ENCODE measurements around the gene APOL6.

Gene APOL6

DNA sequence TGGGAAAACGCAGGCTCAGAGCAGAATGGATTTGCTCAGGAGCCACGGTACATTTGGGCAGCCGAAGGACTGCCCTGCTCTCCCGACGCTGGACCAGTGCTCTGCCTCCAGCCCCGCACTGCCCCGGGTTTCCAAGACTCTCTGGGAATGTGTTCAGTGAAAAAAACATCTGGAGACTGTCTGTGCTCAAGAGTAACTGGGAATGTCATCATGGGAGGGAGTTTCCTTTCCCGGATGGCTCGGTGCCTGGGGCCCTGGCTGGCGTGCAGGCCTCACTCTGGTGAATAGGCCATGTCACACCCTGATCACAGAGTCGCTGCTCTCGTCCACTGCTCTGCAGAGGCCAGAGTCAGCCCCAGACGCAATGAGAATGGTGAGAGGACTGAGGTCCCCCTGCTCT, 9.8 kb upstream of the APOL6 start:
- TF ChIP-seq, protein P1, sequence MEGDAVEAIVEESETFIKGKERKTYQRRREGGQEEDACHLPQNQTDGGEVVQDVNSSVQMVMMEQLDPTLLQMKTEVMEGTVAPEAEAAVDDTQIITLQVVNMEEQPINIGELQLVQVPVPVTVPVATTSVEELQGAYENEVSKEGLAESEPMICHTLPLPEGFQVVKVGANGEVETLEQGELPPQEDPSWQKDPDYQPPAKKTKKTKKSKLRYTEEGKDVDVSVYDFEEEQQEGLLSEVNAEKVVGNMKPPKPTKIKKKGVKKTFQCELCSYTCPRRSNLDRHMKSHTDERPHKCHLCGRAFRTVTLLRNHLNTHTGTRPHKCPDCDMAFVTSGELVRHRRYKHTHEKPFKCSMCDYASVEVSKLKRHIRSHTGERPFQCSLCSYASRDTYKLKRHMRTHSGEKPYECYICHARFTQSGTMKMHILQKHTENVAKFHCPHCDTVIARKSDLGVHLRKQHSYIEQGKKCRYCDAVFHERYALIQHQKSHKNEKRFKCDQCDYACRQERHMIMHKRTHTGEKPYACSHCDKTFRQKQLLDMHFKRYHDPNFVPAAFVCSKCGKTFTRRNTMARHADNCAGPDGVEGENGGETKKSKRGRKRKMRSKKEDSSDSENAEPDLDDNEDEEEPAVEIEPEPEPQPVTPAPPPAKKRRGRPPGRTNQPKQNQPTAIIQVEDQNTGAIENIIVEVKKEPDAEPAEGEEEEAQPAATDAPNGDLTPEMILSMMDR (IDR thresholded peaks at IDR 0.05; ENCODE audit: extremely low read depth, insufficient read depth, missing control alignments): no peak
- DNase-seq (ENCODE audit: low spot score): no peak
- in situ Hi-C loops (cut with MboI; ENCODE audit: low pct_unique_long_range_greater_than_20kb, low sequenced_read_pairs, unreplicated experiment): no loop called here

DNA sequence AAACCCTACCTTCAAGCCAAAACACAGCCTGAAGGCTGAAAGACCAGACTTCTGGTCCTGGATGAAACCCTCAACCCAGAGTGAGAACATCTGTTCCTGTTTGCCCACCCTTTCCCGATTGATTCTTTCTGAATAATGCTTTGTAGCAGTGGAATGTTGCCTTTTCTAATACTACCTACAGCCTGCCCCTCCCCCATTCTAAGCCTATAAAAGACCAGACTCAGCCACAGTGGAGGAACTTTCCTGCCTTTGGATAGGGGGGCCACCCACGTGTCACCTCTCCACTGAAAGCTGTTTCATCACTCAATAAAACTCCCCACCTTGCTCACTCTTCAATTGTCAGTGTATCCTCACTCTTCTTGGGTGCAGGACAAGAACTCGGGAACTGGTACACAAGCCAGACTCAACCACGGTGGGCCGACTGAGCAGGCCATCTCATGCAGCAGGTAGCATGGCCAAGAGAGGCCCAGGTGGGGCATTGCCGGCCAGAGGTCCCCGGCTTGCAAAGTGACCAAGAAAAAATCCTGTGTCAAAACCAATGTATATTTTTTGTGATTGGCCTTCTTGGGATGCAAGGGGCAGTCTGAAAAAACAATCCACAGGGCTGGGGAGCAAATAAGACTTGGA, 6.6 kb upstream of the APOL6 start:
- in situ Hi-C loops (cut with MboI; ENCODE audit: low pct_unique_long_range_greater_than_20kb, low sequenced_read_pairs, unreplicated experiment): no loop called here
- DNase-seq (ENCODE audit: low spot score): no peak
- TF ChIP-seq, protein P1 (IDR thresholded peaks at IDR 0.05; ENCODE audit: extremely low read depth, insufficient read depth, missing control alignments): no peak

DNA sequence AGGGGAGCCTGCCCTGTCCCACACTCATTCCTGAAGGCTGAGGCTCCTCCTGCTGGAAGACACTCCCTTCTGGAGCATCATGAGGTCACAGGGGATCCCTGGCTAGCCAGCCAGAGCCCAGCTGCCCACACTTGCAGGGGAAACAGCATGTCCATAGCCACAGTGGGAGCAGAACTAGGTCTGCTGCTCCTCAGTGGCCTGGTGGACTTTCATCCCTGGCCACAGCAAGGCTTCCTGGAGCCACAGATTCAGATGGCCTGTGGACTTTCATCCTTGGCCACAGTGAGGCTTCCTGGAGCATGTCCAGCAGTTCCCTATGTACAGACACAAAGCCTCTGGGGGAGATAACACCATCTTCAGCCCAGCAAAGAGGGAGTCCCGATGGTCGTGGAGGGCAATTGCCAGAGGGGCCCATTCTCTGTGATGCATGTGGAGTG, 5.9 kb upstream of the APOL6 start:
- no peak for DNase-seq (ENCODE audit: low spot score)
- TF ChIP-seq, protein P1 (IDR thresholded peaks at IDR 0.05; ENCODE audit: extremely low read depth, insufficient read depth, missing control alignments): no peak
- in situ Hi-C loops (cut with MboI; ENCODE audit: low pct_unique_long_range_greater_than_20kb, low sequenced_read_pairs, unreplicated experiment): no loop called here

DNA sequence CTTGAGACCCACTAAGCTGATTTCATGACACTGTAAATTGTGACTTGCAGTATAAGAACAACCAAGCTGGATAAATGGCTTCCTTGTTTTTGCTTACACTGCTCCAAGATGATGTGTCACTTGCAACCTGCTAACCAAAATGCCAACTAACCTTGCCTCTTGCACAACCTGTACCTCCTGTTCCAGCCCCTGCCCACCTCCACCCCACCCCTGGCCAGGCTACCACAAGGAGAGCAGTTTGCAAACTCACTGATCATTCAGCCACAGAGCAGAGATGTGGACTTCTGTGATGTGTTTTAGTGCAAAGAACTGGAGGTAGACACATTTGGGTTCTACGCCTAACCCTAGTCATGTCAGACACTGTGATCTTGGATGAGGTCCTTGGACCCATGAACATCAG, 4.3 kb upstream of the APOL6 start:
- TF ChIP-seq, protein P1 (IDR thresholded peaks at IDR 0.05; ENCODE audit: extremely low read depth, insufficient read depth, missing control alignments): no peak
- in situ Hi-C loops (cut with MboI; ENCODE audit: low pct_unique_long_range_greater_than_20kb, low sequenced_read_pairs, unreplicated experiment): no loop called here
- no peak for DNase-seq (ENCODE audit: low spot score)

DNA sequence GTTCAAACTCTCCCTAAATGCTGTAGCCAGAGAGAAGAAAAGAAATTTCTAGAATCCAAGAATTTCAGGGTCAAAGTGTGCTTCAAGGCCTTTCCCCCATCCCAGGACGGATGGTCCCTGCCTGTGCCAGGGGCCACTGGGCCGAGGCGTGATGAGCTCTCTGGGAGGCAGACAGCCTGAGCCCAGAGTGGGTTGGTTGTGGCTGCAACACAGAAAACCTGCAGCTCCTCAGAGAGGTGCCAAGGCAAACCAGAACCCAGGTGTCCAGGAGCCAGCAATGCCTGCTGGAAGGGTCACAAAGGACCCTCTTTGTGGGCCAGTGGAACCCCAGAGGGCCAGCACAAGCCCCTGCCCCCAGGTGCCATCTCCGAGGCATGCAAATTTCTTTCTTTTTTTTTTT, 2.6 kb upstream of the APOL6 start:
- DNase-seq (ENCODE audit: low spot score): no peak
- TF ChIP-seq, protein P1 (IDR thresholded peaks at IDR 0.05; ENCODE audit: extremely low read depth, insufficient read depth, missing control alignments): no peak
- in situ Hi-C loops (cut with MboI; ENCODE audit: low pct_unique_long_range_greater_than_20kb, low sequenced_read_pairs, unreplicated experiment): no loop called here

DNA sequence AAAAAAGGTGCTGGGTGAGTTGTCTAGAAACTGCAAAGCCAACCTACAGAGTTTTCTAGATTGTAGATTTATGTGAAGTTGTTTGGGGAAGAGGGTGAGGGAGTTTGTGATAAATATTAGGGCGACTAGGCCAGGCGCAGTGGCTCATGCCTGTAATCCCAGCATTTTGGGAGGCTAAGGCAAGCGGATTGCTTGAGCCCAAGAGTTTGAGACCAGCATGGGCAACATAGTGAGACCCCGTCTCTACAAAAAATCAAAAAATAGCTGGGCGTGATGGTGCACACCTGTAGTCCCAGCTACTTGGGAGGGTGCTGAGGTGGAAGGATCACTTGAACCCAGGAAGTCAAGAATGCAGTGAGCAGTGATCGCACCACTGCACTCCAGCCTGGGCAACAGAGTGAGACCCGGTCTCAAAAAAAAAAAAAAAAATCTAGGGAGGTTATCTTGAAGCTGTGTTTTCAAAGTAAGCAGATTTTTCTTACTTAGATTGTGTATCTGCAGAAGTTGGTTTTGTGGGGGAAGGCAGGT, 844 bp downstream of the APOL6 start:
- TF ChIP-seq, protein P1 (IDR thresholded peaks at IDR 0.05; ENCODE audit: extremely low read depth, insufficient read depth, missing control alignments): no peak
- no peak for DNase-seq (ENCODE audit: low spot score)
- in situ Hi-C loops (cut with MboI; ENCODE audit: low pct_unique_long_range_greater_than_20kb, low sequenced_read_pairs, unreplicated experiment): no loop called here

Measured in GM13977 (cell line).